Peyer's patch (tissue), 4 donors: ENCODE results near the gene CMYA5.

Source experiments
- CTCF ChIP-seq, 6 experiments: fragments of 450-650 bp in 4 of 6; fragments of 200-600 bp in 2 of 6; sonication (generic) in 1 of 6; IDR thresholded peaks; one replicate each; pipeline ENCODE4 v1.5.1; 2017 to 2019; ENCODE audit warnings: antibody characterized with exemption in 6 of 6, mild to moderate bottlenecking in 3 of 6, moderate library complexity in 1 of 6
- POLR2A ChIP-seq, 2 donors: fragments of 450-650 bp; IDR thresholded peaks; one replicate each; pipeline ENCODE4 v1.5.1; 2017; ENCODE audit warnings: antibody characterized with exemption in 2 of 2, mild to moderate bottlenecking in 2 of 2, moderate library complexity in 2 of 2

- TF ChIP-seq CTCF (IDR thresholded peaks at IDR 0.05) (no peak), POLR2A (IDR thresholded peaks at IDR 0.05) (no peak)
Observed at GRCh38 chr5:79802406-79802805, 112.8 kb downstream of the CMYA5 start.
